GM18526 (cell line): ENCODE data around the gene KRIT1.

Experiments
- POLR2A ChIP-seq: IDR thresholded peaks from 3 replicates; pipeline ENCODE4 v1.6.1; 2011; ENCODE audit not compliant: insufficient read length; ENCODE audit errors: extremely low read depth

KRIT1 gene

GRCh38 chr7:92259610-92260247, 14.0 kb upstream of the KRIT1 start:
- no peak for TF ChIP-seq POLR2A

DNA sequence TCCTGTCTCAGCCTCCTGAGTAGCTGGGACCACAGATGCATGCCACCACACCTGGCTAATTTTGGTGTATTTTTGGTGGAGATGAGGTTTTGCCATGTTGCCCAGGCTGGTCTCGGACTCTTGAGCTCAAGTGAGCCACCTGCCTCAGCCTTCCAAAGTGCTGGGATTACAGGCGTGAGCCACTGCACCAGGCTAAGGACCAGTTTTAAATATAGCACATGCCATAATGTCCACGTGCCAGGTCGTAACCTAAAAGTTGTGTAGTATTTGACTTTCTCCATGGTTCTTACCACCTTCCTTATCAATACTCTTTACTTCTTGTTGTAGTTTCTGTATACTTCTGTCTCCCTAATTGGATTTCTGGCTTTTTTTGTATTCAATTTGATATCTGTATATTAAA, 13.3 kb upstream of the KRIT1 start:
- no peak for TF ChIP-seq POLR2A

DNA sequence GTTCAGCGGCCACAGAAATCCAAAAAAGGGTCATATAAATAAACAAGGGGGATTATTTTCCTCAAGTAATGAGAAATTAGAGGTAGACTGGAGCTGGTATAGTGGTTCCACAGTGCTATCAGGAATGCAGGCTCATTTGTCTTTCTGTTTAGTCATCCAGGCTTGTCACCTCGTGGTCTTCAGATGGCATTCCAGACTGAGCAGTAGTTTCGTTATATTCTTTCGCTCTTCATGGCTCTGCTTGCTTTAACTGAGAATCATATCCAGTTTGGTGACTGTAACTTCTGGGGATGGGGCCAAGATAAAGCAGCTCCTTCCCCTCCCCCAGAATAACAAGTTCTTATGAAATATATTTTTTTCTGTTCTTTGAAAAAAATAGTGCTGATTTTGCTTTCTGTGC, 9.6 kb upstream of the KRIT1 start:
- no peak for TF ChIP-seq POLR2A

DNA sequence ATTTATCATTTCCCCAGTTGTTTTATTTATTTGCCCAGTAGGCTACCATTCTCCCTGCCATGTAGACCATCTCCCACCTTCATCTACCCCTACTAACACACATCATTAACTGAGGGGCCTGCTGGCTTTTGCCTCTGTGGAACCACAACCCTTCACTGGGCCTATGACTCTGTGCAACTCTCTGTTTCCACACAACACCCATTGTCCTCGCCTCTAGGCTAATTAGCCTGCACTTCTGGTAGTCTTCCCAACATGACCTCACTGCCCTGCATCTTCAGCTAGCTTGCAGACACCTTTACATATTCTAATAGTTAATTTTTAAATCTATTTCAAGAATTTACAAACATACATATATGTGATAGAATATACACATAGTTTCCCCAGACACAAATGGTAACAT, 7.5 kb upstream of the KRIT1 start:
- TF ChIP-seq POLR2A, result no peak

- no peak for TF ChIP-seq POLR2A
Observed at GRCh38 chr7:92251181-92251580, 5.5 kb upstream of the KRIT1 start.

DNA sequence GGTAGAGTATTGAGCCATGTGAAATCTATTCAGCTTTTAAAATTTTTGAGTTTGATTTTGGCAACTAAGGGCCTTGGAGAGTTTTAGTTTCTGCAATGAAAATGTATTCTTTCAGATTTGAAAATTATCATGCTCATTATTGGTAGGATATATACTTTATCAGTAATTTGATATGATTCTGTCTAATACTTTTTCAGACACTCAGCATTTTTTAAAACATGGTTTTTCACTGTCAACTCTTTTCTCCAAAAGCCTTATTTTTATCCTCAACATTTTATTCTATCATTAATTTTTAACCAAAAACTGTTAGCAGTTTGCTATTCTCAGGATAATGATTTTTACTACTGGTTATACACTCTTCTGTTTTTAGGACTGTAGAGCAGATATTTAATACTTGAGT, 4.9 kb upstream of the KRIT1 start:
- TF ChIP-seq POLR2A, result no peak

GRCh38 chr7:92246360-92247101, 817 bp upstream of the KRIT1 start:
- TF ChIP-seq POLR2A, result no peak

- no peak for TF ChIP-seq POLR2A
Observed at GRCh38 chr7:92244808-92245486, 767 bp downstream of the KRIT1 start.

DNA sequence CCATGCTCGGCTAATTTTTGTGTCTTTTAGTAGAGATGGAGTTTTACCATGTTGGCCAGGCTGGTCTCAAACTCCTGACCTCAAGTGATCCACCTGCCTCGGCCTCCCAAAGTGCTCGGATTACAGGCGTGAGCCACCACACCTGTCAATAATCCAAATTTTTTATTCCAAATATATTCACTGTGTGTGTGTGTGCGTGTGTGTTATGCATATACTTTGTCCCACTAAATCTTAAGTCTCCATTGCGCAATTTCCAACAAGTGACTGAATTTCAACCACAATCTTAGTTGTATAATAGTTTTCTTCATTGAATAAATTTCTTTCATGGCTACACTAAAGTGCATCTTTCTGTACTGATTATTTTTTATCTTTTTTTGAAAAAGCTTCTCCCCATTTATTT, 2.7 kb downstream of the KRIT1 start:
- no peak for TF ChIP-seq POLR2A

- TF ChIP-seq POLR2A, result no peak
Observed at GRCh38 chr7:92230547-92230946, 15.2 kb downstream of the KRIT1 start.

- TF ChIP-seq POLR2A, result no peak
Observed at GRCh38 chr7:92228742-92229141, 17.0 kb downstream of the KRIT1 start.

DNA sequence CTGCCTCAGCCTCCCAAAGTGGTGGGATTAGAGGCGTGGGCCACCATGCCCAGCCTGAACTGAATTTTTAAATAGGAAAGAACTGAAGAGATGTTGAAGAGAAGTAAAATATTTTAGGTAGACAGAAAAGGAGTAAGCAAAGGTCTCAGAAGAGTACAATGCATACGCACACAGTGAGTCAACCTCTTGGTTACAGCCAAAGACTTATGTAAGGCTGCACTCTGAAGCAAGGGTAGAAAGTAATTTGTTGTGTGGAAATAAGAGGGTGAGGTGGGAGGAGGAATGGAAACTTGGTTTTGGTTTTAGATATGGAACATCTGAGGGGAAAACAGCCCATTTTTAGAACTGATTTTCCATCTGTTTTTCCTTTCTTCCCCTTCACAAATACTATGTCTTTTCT, 17.6 kb downstream of the KRIT1 start:
- no peak for TF ChIP-seq POLR2A

GRCh38 chr7:92226981-92227380, 18.7 kb downstream of the KRIT1 start:
- TF ChIP-seq POLR2A, result no peak

- no peak for TF ChIP-seq POLR2A
Observed at GRCh38 chr7:92221766-92222165, 23.9 kb downstream of the KRIT1 start.

- no peak for TF ChIP-seq POLR2A
Observed at GRCh38 chr7:92206672-92207071, 39.0 kb downstream of the KRIT1 start.

DNA sequence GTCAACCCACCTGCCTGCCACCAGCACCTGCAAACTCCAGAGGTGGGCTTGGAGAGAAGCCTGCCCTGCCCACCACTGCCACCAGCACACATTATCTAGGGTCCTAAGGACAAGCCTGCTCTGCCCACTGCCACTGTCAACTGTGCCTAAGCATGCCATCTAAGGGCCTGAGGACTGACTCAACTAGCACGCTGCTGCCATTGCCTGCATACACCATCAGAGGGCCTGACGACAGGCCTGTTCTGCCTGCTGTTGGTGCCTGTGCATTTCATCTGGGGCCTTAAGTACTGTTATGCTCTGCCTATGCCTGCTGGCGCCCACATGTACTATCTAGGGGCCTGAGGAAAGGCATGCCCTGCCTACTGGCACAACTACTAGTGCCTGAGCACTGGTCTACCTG, 39.7 kb downstream of the KRIT1 start:
- TF ChIP-seq POLR2A, result no peak

GRCh38 chr7:92200791-92201190, 44.9 kb downstream of the KRIT1 start:
- no peak for TF ChIP-seq POLR2A

- TF ChIP-seq POLR2A, result no peak
Observed at GRCh38 chr7:92192326-92192725, 53.4 kb downstream of the KRIT1 start.
